Endothelial cell of umbilical vein (primary cell): ENCODE data around the gene DLG3. TPM values are rescaled to one million over a fixed set of nuclear protein-coding genes. Genes with fewer than 3 reads are reported as not detected.

ENCODE experiments used
- BruUV-seq: library from RNA; stranded (reverse); fragments of 400-500 nt; replicated peaks from 2 replicates; lab custom pipeline; 2021; lab: Mats Ljungman, UMichigan
- CTCF ChIA-PET: fragments of 300-600, 350-600 bp; sonication (Branson Sonifier 250); formaldehyde crosslinking; loops from one replicate; lab custom pipeline; 2021; ENCODE audit warnings: antibody characterized with exemption, inconsistent platforms; lab: Charles Lee
- POLR2A ChIA-PET: fragments of 300-600, 350-600 bp; sonication (Branson Sonifier 250); formaldehyde crosslinking; loops from one replicate; lab custom pipeline; 2021; ENCODE audit warnings: antibody characterized with exemption, inconsistent platforms; lab: Charles Lee
- DNase-seq: peaks from one replicate; pipeline ENCODE4 v3.0.0-alpha.2; 2011; ENCODE audit warnings: low read depth, low spot score
- FAIRE-seq: peaks from 2 replicates; lab custom pipeline; 2011; peaks lifted over from hg19 to GRCh38; lab: Jason Lieb, UNC
- H2AFZ ChIP-seq: 2 replicates; pipeline ENCODE4 v1.6.0; 2012; ENCODE audit warnings: low read depth, low read length, control low read depth, inconsistent platforms
- H3K27ac ChIP-seq: 2 replicates; pipeline ENCODE4 v1.5.1; 2011; ENCODE audit warnings: low read depth, mild to moderate bottlenecking, control low read depth, low read length, moderate library complexity; ENCODE audit not compliant: insufficient read depth
- H3K27me3 ChIP-seq, 2 experiments: 2 replicates each; pipeline versions ENCODE4 v1.6.0 to v1.6.1; 2011; ENCODE audit warnings: low read length in 2 of 2, mixed read lengths in 1 of 2; ENCODE audit not compliant: control insufficient read depth in 2 of 2, insufficient read depth in 2 of 2
- H3K36me3 ChIP-seq, 2 experiments: 2 replicates in 1 of 2; 3 replicates in 1 of 2; pipeline ENCODE4 v1.5.1; 2011; ENCODE audit warnings: low read length in 2 of 2, mild to moderate bottlenecking in 1 of 2, moderate library complexity in 1 of 2; ENCODE audit not compliant: control insufficient read depth in 2 of 2, insufficient read depth in 2 of 2; ENCODE audit errors: extremely low read depth in 1 of 2
- H3K4me1 ChIP-seq: 3 replicates; pipeline ENCODE4 v1.5.1; 2011; ENCODE audit warnings: mild to moderate bottlenecking, low read length; ENCODE audit not compliant: control insufficient read depth, insufficient read depth; ENCODE audit errors: extremely low read depth
- H3K4me2 ChIP-seq: 2 replicates; pipeline ENCODE4 v1.6.1; 2011; ENCODE audit warnings: low read length, control low read depth, mixed read lengths; ENCODE audit not compliant: insufficient read depth
- H3K4me3 ChIP-seq, 3 experiments: fragments of 200-600 bp in 1 of 3; sonication (generic), shearing (Covaris generic) in 1 of 3; replicated peaks in 1 of 3; 2 replicates each; pipeline ENCODE4 v1.5.1; 2011 to 2016; ENCODE audit warnings: control low read depth in 3 of 3, low read length in 3 of 3, mild to moderate bottlenecking in 2 of 3, inconsistent platforms in 1 of 3, low read depth in 1 of 3, moderate library complexity in 1 of 3; ENCODE audit not compliant: insufficient read depth in 1 of 3
- H3K79me2 ChIP-seq: 2 replicates; pipeline ENCODE4 v1.6.0; 2012; ENCODE audit warnings: low read length, inconsistent platforms; ENCODE audit not compliant: control insufficient read depth, insufficient read depth
- H3K9ac ChIP-seq: replicated peaks from 2 replicates; pipeline ENCODE3; 2011; ENCODE audit warnings: low read length, control low read depth; ENCODE audit not compliant: insufficient read depth; ENCODE audit errors: extremely low read depth
- H3K9me1 ChIP-seq: replicated peaks from 3 replicates; pipeline ENCODE4 v1.6.0; 2011; ENCODE audit warnings: mild to moderate bottlenecking, low read length; ENCODE audit not compliant: control insufficient read depth, insufficient read depth; ENCODE audit errors: extremely low read depth
- H3K9me3 ChIP-seq: replicated peaks from 2 replicates; pipeline ENCODE4 v1.5.1; 2012; ENCODE audit warnings: low read length, inconsistent platforms; ENCODE audit not compliant: control insufficient read depth, insufficient read depth
- H4K20me1 ChIP-seq: replicated peaks from 2 replicates; pipeline ENCODE3; 2011; ENCODE audit warnings: mild to moderate bottlenecking, low read length; ENCODE audit not compliant: control insufficient read depth, insufficient read depth; ENCODE audit errors: extremely low read depth
- EZH2 ChIP-seq: IDR thresholded peaks from 2 replicates; pipeline ENCODE4 v1.6.1; 2012; ENCODE audit warnings: borderline replicate concordance, low read depth, mild to moderate bottlenecking, moderate library complexity, low read length, inconsistent platforms; ENCODE audit not compliant: severe bottlenecking
- FOS ChIP-seq: IDR thresholded peaks from 2 replicates; pipeline ENCODE4 v1.6.1; 2011; ENCODE audit warnings: mild to moderate bottlenecking, low read length, moderate library complexity, borderline replicate concordance; ENCODE audit not compliant: insufficient read depth
- GATA2 ChIP-seq: IDR thresholded peaks from 2 replicates; pipeline ENCODE4 v1.7.0; 2011; ENCODE audit warnings: low read depth, mild to moderate bottlenecking, moderate library complexity, mixed read lengths, low read length; ENCODE audit not compliant: insufficient read length, insufficient read depth
- JUN ChIP-seq: IDR thresholded peaks from 2 replicates; pipeline ENCODE4 v1.6.1; 2011; ENCODE audit warnings: borderline replicate concordance, low read depth; ENCODE audit not compliant: insufficient read length, insufficient read depth
- MYC ChIP-seq: IDR thresholded peaks from one replicate; pipeline ENCODE4 v1.6.1; 2011; ENCODE audit warnings: mild to moderate bottlenecking, low read depth, low read length
- POLR2A ChIP-seq: IDR thresholded peaks from 2 replicates; pipeline ENCODE4 v1.6.1; 2012; ENCODE audit warnings: low read depth, mild to moderate bottlenecking, control low read depth, low read length
- POLR2AphosphoS5 ChIP-seq: IDR thresholded peaks from 2 replicates; pipeline ENCODE4 v1.6.1; 2012; ENCODE audit warnings: low read depth, mild to moderate bottlenecking, control low read depth, low read length, moderate library complexity; ENCODE audit not compliant: insufficient read depth
- dilution Hi-C: fragments of 300-500 bp; cut with MboI; formaldehyde crosslinking; loops from one replicate; pipeline ENCODE4 v1.15.0; 2019; ENCODE audit warnings: low sequenced_read_pairs; ENCODE audit not compliant: extremely low pct_ligation_motif_present
- intact Hi-C: fragments of 100-400 bp; cut with micrococcal nuclease; formaldehyde crosslinking; loops from one replicate; pipeline ENCODE4 v1.10.0; 2022
- polyA plus RNA-seq, 4 experiments: library from polyadenylated mRNA; depleted of rRNA in 3 of 4; stranded (reverse) in 3 of 4; unstranded in 1 of 4; fragments of >200 nt; gene quantifications; 2 replicates each; pipeline versions ENCODE4 v1.2.1 to v1.2.3, GENCODE V29; 2011 to 2012; ENCODE audit warnings: missing spikeins in 1 of 4
- total RNA-seq: library from RNA; stranded (reverse); gene quantifications from 2 replicates; pipeline ENCODE4 v1.2.3, GENCODE V29; 2021
- TF ChIP-seq, protein P1 (sequence below): IDR thresholded peaks from 2 replicates; pipeline ENCODE4 v1.6.1; 2011; ENCODE audit not compliant: insufficient read depth, insufficient read length
- TF ChIP-seq, protein P2 (sequence below), 2 donors: IDR thresholded peaks; 1 replicate in 1 of 2; 2 replicates in 1 of 2; pipeline ENCODE4 v1.5.1; 2011; ENCODE audit warnings: low read length in 2 of 2, mild to moderate bottlenecking in 2 of 2, moderate library complexity in 2 of 2, control low read depth in 1 of 2, inconsistent platforms in 1 of 2, low read depth in 1 of 2; ENCODE audit not compliant: insufficient read depth in 1 of 2; ENCODE audit errors: extremely low read depth in 1 of 2

The DLG3 gene
- total and polyA plus RNA-seq, 2 donors (not counting 3 experiments of a cell fraction or from before 2014, with no cell fraction given): 1.2 to 3.2 TPM

DNA sequence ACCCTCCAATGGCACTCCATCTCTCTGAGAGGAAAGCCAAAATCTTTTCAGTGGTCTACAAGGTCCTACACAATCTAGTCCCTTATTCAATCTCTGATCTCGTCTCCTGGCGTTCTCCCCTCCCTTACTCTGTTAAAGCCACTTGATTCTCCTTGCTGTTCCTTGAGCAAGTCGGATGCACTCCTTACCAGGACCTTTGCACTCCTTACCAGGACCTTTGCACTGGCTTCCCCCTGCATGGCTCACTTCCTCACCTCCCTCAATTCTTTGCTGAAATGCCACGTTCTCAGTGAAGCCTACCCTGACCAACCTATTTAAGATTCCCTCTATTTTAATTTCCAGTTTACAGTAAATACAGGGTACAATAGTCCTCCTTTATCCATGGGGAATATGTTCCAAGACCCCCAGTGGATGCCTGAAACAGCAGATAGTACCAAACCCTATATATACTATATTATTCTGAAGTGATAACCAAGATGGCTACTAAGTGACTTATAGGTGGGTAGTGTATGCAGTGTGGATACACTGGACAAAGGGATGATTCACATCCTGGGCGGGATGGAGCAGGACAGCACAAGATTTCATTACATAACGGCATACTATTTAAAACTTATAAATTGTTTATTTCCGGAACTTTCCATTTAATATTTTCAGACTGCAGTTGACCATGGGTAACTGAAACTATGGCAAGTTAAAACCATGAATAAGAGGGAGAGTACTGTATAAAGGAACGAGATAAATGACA, 6.5 kb upstream of the DLG3 start:
- Histone ChIP-seq H2AFZ (no peak overlapping the region), H3K36me3 (no peaks in the 10 kb centered on the region), H4K20me1 (no peaks in the 10 kb centered on the region), H3K27me3 (peaks cover 0 to 6% of the 10 kb centered on the region in 2 experiments), H3K9me3 (no peaks in the 10 kb centered on the region), H3K4me2 (no peak overlapping the region), H3K4me1 (peaks cover 9% of the 10 kb centered on the region), H3K79me2 (no peaks in the 10 kb centered on the region), H3K9ac (no peak overlapping the region), H3K9me1 (no peaks in the 10 kb centered on the region), H3K27ac (no peak overlapping the region), H3K4me3 (no peak overlapping the region)
- TF ChIP-seq JUN (no peak), FOS (no peak), GATA2 (no peak), POLR2A (no peak), MYC (no peak), POLR2AphosphoS5 (no peak), EZH2 (no peak)
- TF ChIP-seq, protein P1, sequence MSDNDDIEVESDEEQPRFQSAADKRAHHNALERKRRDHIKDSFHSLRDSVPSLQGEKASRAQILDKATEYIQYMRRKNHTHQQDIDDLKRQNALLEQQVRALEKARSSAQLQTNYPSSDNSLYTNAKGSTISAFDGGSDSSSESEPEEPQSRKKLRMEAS: no peak
- TF ChIP-seq, protein P2, sequence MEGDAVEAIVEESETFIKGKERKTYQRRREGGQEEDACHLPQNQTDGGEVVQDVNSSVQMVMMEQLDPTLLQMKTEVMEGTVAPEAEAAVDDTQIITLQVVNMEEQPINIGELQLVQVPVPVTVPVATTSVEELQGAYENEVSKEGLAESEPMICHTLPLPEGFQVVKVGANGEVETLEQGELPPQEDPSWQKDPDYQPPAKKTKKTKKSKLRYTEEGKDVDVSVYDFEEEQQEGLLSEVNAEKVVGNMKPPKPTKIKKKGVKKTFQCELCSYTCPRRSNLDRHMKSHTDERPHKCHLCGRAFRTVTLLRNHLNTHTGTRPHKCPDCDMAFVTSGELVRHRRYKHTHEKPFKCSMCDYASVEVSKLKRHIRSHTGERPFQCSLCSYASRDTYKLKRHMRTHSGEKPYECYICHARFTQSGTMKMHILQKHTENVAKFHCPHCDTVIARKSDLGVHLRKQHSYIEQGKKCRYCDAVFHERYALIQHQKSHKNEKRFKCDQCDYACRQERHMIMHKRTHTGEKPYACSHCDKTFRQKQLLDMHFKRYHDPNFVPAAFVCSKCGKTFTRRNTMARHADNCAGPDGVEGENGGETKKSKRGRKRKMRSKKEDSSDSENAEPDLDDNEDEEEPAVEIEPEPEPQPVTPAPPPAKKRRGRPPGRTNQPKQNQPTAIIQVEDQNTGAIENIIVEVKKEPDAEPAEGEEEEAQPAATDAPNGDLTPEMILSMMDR (IDR thresholded peaks at IDR 0.05; ENCODE audit: extremely low read depth in 1 of 2, insufficient read depth in 1 of 2, low read depth in 1 of 2, low read length in 2 of 2): no peak
- dilution Hi-C loops (no loop called here), intact Hi-C loops (loop anchor here (5.0 kb wide), 1 partner anchor 114 kb away; no protein-coding TSS in a partner anchor)
- ChIA-PET POLR2A (no interaction called here), CTCF (interaction anchor here (0.7 kb wide), 1 partner anchor 227 kb away, joined by 3 read pairs; no protein-coding TSS in a partner anchor)
- FAIRE-seq: no peak
- no TSS peak for BruUV-seq
- DNase-seq: no peak
